CD4-positive, alpha-beta T cell treated with Interleukin-4 for 4 hours (primary cell): Measurements from ENCODE around the gene SRM.

Experiments used
- DNase-seq: peaks from one replicate; pipeline ENCODE4 v3.0.0-alpha.2; 2020

Gene SRM

DNA sequence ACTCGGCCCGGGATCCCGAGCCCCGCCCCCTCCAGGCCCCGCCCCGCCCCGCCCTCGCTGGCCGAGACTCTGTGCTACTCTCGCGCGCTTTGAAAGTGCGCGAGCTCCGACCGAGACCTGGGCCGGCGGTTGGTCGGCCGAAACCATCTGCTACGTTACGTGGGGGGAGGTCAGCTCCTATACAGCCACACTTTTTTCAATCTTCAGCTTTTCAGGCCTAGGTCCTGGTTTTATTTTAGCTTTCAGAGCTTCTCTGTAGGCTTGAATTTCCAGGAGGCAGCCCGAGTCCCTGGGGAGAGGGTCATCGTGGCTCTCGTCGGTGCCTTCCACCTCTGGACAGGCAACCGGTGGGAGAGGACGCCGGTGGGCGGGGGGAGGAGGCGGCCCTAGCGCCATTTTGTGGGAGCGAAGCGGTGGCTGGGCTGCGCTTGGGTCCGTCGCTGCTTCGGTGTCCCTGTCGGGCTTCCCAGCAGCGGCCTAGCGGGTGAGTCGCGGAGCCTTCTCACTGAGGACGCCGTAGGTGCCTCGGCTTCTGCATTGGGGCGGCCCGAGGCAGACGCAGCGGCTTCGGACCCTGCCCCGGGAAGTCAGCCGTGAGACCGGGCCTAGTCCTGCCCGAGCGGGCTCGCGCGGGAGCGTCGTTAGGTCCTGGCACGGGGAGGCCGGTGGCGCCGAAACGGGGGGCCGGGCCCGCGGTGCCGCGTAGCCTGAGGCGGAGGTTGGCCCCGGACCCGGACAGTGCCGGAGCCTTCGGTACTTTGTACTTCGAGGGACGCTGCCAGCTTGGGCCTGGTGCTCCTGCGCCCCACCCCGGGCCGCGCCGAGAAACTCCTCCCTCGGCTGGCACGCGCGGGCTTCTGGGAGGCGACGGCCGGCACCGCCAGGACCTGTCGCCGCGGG is 47.3 kb downstream of the SRM start, which contains the start of gene TARDBP:
TARDBP (plus strand) TSS at position 395 of the 900 bp plus-strand sequence. CDS start 1,074 bp downstream, outside the sequence.
- DNase-seq = peak; percentile 86
